ENCODE results near the gene COL23A1. TPM values are rescaled to one million over a fixed set of nuclear protein-coding genes. Genes with fewer than 3 reads are reported as not detected.
"Not testable (repeated sequence)": the region's sequence is repeated elsewhere in the genome, so short reads cannot be mapped to it uniquely, and the experiment has no call there.

The COL23A1 gene
- total RNA-seq, 1 experiment from 2014 or later: 0.08 TPM

DNA sequence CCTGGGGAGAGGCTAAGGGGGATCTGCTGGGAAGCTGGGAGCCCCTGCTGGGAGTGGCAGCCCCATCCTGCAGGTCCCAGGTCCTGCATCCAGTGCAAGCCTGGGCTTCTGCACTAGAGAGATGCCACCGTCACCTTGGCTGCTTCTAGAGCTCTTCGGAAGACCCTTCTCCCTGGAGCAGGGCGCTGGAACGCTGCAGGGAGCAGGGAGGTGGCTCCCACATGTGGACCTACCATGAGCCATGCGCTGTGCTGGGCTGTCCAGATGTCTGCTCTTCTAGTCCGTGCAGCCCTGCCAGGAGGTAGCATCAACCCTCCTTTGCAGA, 266.7 kb downstream of the COL23A1 start:
- no peak for DNase-seq (ENCODE audit: low spot score)

DNA sequence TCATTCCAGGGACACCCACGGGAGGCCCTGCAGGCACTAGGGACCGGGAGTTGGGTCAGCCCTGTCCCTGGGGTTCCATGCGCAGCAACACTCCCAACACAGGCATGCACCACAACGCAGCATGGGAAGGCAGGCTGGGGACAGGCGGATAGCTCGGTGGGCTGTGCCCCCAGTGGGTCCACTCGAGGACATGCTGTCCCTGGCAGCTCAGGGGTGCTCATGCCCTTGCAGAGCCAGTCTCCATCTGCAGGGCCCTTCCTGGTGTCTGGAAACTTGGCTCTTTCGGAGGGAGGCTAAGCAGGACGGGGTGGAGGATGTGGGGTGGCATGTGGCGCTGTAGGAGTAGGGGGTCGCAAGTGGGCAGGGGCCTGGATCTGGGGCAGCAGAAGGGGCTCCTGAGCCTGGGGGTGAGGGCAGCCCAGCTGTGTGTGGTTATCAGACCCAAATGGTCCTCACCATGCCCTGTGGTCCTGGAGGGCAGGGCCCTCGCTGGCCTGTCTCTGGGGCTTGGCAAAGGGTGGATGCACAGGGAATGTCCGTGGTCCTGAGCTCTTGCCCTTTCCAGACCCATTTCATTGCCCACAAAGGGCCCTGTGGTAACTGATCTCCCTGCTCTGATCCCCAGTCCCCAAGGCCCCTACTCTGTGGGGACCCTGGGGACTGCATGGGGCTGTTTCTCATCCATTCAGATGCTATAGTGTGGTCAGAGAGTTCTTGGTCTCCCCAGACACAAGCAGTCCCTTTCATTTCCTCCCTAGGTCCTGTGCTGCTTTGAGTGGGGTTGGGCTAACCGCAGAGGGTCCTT, 267.3 kb downstream of the COL23A1 start:
- no peak for DNase-seq (ENCODE audit: low spot score)

DNA sequence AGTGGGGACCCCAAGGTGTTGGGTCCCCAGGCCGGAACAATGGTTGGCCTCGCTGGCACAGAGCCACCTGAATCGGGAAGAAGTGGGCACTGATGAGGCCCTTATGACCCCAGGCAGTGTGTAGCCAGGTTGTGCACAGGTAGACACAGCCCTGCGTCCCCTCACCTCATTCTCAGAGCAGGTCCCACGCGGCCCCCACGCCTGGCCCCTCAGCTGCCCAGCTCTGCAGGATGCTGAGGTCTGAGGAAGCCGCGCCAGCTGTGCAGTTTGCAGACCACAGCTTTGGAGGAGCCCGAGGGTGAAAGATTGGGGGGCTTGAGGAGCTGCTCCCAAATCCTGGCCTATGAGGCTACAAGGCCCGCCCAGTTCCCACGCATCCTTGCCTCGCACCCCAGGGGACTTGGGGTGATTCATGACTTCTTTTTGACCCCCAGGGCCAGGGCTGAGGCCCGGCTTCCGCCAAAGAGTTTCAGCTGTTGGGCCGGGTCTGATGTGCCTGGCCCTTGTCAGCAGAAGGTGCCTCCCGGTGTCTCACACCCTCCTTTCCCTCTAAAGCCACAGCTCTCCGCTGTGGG, 269.8 kb downstream of the COL23A1 start:
- DNase-seq (ENCODE audit: low spot score): no peak

DNA sequence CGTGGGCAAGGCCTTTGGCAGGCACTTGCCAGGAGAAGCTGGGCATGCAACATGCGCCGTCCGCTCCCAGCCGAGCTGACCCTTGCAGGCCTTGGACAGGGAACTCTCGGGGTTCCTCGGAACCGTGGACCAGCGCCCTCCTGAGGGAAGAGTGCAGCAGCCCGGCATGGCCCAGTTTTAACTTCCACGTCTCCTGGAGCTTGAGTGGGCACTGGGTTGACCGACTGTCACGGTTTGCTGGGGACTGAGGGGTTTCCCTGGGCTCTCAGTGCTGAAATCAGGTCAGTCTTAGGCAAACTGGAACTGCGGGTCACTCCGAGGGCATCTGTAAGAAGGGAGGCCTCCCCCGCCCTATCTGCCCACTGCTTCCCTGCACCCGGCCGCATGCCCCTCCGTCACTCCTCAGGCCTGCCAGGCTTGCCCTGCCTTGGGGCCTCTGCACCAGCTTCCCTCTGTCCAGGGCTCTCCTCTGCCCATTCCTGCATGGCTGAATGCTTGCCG, 270.6 kb downstream of the COL23A1 start:
- DNase-seq (ENCODE audit: low spot score): no peak

DNA sequence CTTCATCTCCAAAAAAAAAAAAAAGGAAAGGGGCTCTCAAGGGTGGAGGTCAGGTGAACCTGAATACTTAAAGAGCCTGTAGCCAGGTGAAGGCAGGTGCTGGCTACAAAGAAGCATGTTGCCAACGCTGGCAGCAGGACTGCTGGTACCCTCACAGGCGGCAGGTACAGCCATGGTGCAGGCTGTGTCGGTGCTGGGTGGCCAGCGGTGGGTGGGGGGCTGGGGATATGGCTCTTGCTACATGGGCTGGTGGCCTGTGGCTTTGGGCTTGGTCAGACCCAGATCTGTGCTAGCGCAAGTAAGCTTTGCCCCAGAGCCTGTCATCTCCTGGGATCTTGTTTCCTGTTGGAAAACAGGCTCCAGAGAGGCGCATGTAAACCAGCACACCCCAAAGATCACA, 271.3 kb downstream of the COL23A1 start:
- no peak for DNase-seq (ENCODE audit: low spot score)

DNA sequence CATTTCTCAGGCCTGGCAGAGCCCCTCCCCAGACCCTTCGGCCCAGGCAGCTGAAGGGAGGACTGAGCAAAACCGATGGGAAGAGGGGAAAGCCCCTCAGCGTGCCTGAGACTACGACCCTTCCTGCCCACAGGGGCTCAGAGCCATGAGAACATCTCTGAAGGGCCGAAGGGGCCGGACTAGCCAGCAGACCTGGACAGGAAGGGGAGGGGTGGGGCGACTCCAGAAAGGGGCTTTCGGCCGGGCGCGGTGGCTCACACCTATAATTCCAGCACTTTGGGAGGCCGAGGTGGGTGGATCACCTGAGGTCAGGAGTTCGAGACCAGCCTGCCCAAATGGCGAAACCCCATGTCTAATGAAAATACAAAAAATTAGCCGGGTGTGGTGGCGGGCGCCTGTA, 271.8 kb downstream of the COL23A1 start:
- DNase-seq (ENCODE audit: low spot score): no peak

DNA sequence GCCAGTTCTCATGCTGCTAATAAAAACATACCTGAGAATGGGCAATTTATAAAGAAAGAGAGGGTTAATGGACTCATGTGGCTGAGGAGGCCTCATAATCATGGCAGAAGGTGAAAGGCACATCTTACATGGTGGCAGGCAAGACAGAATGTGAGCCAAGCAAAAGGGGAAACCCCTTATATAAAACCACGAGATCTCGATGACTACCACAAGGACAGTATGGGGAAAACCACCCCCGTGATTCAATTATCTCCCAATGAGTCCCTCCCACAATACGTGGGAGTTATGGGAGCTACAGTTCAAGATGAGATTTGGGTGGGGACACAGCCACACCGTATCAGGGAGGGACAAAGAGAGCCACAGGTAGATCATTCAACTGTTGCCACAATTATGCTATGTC, 272.5 kb downstream of the COL23A1 start:
- DNase-seq (ENCODE audit: low spot score): not testable (repeated sequence)

DNA sequence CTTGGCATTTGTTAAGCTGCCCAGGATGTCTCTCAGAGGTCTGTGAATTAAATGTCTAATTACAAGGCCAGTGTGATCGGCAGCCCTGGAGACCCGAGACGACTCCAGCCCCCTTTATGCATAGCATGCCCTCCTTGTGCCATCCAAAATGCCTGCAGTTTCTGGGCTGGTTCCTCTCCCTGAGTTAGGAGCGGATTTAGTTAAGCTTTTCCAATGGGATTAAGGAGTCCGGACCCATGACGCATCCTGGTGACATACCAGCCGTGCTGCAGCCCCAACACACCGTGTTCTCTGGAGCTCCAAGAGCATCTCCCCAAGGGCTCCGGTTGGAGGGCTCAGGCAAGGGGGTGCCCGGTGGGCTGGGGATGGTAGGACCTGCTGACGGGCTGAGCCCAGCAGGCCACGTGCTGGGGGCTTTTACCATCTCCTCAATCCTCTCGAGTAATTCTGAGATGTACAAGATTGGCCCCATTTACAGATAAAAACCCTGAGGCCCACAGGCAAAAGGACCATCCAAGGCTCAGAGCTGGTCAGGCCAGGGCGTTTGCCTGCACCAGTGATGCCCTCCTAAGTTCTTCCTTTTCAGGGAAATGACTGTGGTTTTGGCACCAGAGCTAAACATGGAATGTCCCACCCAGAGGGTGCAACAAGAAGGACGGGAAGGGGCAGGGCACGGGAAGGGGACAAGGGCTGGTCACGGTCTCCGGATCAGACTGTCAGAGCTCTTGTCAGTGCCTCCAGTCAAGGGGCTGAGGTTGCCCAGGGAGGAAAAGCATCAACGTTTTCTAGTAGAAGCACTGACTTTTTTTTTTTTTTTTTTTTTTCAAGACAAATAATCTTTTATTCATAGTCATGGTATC, 275.0 kb downstream of the COL23A1 start:
- DNase-seq (ENCODE audit: low spot score): no peak

DNA sequence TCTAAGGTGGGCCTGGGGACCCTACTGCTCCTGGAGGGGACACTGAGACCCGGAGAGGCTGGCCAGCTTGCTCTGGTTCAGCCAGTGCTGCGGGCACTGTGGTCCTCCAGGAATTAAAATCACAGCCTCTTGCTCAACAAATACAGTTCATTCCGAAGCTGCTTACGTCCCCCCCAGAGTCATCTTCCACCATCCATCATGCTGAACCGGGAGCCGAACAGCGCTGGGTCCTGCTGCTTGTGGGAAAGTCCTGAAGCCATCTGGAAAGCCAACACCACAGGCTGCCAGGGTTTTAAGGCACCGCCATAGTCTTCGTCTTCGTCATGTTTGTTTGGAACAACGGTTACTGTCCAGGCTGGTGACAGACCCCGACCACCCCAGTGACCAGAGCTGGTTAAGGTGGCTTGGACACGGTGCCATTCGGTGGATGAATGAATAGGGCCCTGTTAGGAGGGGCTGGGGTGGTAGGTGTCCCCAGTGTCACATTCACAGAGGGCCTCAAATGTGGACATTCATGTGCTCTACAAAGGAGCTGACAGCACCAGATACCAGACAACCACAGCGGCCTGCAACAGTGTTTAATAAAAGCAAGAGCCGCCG, 276.0 kb downstream of the COL23A1 start:
- no peak for DNase-seq (ENCODE audit: low spot score)

DNA sequence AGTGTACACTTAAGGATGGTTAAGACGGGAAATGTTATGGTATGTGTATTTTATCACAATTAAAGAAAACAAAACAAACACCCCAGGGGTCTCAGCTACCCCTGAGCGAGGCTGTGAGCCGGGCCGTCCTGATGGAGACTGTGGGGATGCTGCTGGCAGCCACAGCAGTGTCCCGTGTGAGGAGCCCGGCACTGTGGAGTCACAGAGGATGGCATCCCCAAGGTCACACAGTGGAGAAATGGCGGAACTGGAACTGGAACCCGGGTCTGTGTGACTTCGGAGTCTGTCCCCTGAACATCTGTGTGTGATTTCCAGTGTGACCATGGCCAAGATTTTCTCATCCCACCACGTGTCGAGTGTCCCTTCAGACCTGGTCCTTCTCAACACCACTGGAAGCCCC, 276.9 kb downstream of the COL23A1 start:
- no peak for DNase-seq (ENCODE audit: low spot score)

DNA sequence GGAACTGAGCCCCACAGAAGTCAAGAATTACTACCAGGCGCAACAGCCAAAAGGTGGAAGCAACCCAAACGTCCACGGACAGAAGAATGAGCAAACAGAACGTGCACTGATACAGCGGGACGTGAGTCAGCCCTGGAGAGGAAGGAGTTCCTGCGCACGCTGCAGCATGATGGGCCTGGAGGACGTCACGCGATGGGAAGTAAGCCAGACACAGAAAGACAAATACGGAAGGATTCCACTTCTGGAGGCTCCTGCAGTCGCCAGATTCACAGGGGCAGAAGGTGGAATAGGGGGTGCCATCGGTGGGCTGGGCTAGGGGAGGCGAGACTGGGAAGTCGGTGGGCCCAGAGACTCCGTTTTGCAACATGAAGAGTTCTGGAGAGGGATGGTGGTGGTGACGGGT, 277.3 kb downstream of the COL23A1 start:
- peak; percentile 79 for DNase-seq (ENCODE audit: low spot score)

DNA sequence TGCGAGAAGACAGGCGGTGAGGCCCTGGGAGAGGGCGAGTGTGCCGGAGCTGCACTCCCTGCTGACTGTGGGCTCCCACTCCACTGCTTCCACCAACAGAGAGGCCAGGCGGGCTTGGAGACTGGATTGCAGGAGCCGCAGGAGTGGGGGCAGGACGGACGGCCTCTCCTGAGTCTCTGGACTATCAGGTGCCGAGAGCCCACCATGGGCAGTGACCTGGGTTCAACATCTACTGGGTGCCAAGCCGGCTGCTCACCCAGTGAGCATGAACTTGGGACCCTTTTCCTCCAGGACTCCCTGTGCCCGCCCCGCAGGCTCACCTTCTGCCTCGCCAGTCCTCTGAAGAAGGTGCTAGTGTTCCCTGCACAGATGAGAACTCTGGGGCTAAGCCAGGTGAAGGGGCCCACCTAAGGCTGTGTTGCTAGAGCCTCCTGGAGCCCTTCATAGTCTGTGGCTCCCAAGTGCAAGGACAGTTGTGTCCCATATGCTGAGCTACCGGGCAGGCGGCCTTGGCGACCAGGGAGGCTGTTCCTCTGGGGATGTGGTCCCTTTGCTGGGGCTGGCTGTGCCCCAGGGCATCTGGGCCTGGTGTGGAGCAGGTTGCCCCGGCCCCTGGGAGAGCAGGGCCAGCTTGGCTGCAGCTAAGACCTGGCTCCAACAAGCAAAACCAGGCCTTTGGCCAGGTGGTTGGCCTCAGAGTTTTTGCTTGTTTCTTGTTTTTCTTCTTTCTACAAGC, 279.9 kb downstream of the COL23A1 start:
- DNase-seq (ENCODE audit: low spot score): no peak

DNA sequence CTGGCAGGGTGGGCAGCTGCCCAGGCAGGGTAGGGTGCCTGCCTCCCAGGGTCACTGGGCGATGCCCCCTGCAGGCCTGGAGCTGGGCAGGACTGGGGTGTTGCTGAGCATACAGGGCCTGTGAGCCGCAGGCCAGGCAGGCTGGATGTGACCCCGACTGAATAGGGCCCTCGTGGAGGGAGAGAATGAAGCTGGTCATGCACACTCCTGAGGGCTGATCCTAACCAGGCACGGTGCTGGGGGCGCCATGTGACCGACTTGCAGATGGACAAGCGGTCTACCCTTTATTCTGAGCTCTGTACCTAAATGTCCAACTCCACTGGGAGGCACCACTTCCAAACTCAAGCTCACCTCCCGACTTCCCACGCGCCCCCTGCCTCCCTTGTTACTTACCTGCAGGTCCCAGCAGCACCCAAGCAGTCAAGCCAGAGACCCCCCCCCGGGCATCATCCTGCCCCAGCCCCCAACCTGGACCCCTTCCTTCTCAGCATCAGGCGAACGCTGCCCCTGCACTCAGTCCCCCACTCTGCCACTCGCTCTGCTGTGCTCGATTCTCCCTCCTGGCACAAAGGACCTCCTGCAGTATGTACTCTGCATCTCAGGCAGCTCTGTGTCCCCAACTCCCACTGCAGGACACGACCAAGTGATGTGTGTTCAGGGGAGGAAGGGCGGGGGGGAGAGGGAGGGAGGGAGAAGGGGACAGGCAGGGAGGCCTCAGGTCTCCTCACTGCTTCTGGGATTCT, 280.8 kb downstream of the COL23A1 start:
- DNase-seq (ENCODE audit: low spot score): no peak

DNA sequence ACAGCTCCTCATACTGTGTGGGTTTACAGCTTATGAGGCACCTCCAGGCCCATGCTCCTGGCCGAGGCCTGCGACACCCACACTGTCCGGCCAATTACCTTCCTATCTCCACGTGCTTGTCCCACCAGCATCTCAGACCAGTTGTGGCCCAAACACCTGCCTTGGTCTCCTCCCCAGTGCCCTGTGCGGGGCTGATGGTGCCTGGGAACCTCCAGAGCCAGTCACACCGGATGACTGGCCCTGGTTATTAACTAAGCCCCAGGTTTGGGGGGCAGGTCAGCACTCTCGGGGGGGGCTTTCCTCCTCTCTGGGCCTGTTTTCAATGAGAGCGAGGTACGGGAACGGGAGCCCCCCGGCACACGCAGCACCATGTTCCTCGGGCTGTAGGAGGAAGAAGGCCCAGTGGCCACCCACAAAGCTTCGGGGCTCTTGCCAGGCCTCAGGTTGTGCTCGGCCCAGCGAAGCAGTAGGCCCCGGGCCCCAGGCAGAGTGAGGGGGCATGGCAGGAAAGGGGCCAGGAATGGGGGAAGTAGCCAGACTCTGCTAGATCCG, 281.6 kb downstream of the COL23A1 start:
- DNase-seq (ENCODE audit: low spot score): no peak

DNA sequence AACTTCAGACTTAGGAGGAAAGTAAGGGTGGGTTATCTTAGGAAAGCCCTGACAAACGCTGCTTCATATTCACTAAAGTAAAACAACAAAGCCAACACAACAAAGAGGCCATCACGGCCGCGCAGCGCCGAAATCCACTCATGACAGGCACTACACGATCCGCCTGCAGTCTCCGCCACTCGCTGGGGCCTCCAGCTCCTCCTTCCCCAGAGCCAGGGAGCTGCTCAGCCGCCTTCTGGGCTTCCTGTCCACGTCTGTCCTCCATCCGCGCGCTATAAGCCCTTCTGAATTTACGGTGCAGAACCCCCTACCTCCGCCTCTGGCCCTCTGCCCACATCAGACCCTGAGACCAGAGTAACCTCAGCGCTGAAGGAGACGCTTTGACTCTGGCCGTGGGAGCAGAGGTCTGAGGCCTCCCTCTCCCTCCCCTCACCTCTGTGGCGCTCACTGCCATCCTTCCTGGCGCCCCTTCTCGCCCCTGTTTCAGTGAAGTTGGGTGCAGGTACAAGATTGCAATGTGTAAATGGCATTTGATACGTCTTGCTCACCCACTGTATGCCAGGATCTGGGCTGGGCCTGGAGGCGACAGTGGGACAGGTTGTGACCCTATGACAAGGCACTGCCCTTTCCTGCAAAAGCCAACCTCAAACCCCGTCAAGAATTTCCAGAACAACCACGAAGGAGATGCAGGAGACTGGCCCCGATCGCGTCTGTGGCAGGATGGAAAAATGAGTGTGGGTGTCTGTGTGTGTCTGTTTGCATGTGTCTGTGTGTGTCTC, 282.7 kb downstream of the COL23A1 start:
- no peak for DNase-seq (ENCODE audit: low spot score)

DNA sequence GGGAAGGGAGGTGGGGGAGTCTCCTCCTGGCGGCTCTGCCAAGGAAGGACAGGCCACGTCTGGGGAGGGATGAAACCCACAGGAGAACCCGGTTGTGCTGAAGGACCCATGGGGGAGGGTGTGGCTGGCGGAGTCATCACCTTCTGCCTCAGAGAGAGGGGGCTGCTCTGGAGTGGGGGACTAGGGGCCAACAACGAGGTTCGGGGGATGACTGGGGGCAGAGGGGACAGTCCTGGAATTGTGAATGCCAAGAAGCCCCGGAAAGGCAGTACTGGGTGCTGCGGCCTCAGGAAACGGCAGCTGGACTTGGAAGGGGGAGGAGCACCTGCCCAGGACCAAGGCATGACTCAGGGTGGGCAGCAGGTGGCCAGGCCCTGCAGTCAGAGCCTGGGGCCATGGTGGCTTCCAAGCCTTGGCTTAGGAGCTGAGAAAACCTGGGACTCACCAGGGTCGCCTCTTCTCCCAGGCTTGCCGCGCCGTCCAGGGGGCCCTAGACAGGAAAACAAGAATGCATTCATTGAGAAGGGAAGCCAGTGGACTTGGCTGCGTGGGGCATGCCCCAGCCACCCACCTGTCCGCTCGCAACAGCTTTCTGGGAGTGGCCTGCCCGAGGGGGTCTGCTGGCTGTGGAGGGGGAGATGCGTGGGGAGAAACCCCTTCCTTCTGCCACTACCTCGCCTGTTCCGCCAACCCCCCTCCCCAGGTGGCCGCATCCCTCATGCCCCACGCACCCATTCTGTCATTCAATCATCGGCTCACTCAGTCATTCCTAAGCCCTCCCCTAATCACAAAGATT, 283.6 kb downstream of the COL23A1 start:
- DNase-seq (ENCODE audit: low spot score): no peak

DNA sequence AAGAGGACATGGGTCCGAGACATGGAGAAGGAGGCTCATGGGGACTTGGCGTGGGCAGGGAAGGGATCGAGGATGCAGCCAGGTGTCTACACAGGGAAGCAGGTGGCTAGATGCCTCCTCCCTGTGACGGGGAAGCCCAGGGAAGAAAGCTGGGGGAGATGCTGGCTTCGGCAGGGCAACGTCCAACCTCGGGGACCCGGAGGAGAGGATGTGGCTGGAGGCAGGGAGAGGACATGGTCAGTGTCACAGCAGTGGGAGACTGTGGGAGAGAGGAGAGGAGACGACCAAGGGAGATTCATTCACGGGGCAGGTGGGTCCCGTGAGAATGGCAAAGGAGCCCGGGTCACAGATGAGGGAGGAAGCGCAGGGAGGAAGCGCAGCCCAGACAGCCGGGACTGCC, 284.4 kb downstream of the COL23A1 start:
- DNase-seq (ENCODE audit: low spot score): no peak

DNA sequence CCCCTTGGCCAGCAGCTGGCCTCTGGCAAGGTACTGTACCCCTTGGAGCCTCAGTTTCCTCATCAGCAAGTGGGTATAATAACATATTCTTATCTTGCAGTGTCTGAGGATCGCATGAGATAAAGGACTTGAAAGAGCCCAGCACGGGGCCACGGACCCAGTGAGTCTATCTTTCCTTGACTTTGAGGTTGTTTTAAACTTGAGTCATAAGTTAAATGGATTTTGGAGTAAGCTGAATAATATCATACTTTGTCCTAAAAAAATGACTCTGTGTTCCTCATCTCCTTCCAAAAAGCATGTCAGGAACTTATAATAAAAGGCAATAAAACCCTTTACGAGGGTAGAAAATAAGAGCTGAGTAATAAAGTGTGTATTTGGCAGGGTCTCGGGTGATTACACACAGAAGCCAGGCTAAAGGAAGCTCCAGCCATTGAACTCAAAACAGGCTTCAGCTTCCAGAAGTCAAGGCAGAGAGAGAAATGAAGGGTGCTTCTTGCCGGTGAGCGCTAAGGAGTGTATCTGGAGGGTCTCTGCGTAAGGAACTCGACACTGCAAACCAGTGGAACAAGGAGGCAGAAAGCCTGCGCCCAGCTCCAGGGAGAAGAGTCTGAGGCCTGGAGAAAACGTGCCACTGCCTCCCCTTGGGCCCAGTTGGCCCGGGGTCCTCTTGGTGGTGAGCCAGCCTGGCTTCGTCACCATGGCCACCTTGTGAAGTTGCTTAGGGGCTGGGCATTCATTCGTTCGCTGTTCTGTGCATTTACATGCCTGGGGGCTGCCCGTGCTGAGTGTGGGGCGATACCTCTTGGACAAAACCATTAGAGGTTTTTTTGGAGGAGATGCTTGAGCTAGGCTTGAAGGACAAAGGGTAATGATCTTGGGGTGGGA, 285.2 kb downstream of the COL23A1 start:
- DNase-seq (ENCODE audit: low spot score): no peak
